ENCODE measurements around the gene ZSCAN5C.
A peak's percentile ranks its signal among the peaks of the same experiment; 100 is the strongest.
"Not testable (repeated sequence)": the region's sequence is repeated elsewhere in the genome, so short reads cannot be mapped to it uniquely, and the experiment has no call there.

The ZSCAN5C gene

DNA sequence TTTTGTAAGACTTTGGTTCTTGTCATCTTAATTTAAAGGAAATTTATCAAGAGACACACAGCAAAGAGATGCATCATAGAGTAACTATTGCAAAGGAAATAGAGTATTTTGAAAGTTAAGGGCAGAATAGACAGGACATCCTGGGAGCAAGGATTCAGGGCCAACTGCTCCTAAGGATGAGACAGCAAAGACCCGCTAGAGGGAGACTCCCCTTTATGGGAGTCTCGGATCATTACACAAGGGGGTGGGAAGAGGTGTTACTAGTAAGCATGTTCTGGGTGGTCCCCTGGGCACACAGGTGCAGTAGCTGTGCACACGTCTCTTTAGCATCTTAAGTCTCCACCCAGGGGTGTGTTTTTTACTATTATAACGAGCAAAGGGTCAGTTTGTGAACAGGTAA is 9.6 kb downstream of the ZSCAN5C start:
- H3K4me3 ChIP-seq (ENCODE audit: low read depth, low read length) = no peak overlapping the region
- in situ Hi-C loops (cut with HindIII; ENCODE audit: low sequenced_read_pairs) = no loop called here
- TF ChIP-seq CTCF (IDR thresholded peaks at IDR 0.05; ENCODE audit: low read depth, low read length) = no peak
- DNase-seq (ENCODE audit: low read depth, low spot score) = no peak

- peak; percentile 30 for DNase-seq (ENCODE audit: low read depth, low spot score)
- peak overlapping the region; percentile 21 for H3K4me3 ChIP-seq (ENCODE audit: low read depth, low read length)
- no peak for TF ChIP-seq CTCF (IDR thresholded peaks at IDR 0.05; ENCODE audit: low read depth, low read length)
- in situ Hi-C loops (cut with HindIII; ENCODE audit: low sequenced_read_pairs) = no loop called here
Measured at GRCh38 chr19:56217039-56217949, 15.2 kb downstream of the ZSCAN5C start.

DNA sequence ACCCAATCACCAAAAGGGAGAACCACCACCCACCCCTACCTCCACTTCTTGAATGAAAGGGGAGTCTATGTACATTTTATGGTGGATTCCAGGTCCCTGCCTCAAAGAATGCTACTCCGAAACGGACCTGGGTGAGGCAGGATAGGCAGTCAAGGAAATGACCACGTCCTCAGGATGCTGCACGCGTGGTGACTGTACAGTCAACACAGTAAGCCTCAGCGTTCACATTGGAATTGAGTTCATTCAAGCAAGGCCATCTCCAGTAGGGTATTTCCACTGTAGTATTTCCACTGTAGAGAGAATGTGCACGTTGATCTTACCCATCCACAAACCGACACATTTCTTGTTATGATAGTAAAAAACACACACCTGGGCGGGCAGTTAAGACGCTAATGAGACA is 16.9 kb downstream of the ZSCAN5C start:
- in situ Hi-C loops (cut with HindIII; ENCODE audit: low sequenced_read_pairs) = no loop called here
- no peak overlapping the region for H3K4me3 ChIP-seq (ENCODE audit: low read depth, low read length)
- DNase-seq (ENCODE audit: low read depth, low spot score) = no peak
- TF ChIP-seq CTCF (IDR thresholded peaks at IDR 0.05; ENCODE audit: low read depth, low read length) = no peak

GRCh38 chr19:56221442-56221841 is 19.4 kb downstream of the ZSCAN5C start:
- in situ Hi-C loops (cut with HindIII; ENCODE audit: low sequenced_read_pairs); H3K4me3 ChIP-seq (ENCODE audit: low read depth, low read length); DNase-seq (ENCODE audit: low read depth, low spot score): not testable (repeated sequence)

GRCh38 chr19:56221851-56222250 is 19.8 kb downstream of the ZSCAN5C start:
- in situ Hi-C loops (cut with HindIII; ENCODE audit: low sequenced_read_pairs) = no loop called here
- no peak overlapping the region for H3K4me3 ChIP-seq (ENCODE audit: low read depth, low read length)
- no peak for DNase-seq (ENCODE audit: low read depth, low spot score)
- no peak for TF ChIP-seq CTCF (IDR thresholded peaks at IDR 0.05; ENCODE audit: low read depth, low read length)

- no peak for DNase-seq (ENCODE audit: low read depth, low spot score)
- in situ Hi-C loops (cut with HindIII; ENCODE audit: low sequenced_read_pairs) = no loop called here
- no peak overlapping the region for H3K4me3 ChIP-seq (ENCODE audit: low read depth, low read length)
- no peak for TF ChIP-seq CTCF (IDR thresholded peaks at IDR 0.05; ENCODE audit: low read depth, low read length)
Measured at GRCh38 chr19:56222901-56223300, 20.8 kb downstream of the ZSCAN5C start.

DNA sequence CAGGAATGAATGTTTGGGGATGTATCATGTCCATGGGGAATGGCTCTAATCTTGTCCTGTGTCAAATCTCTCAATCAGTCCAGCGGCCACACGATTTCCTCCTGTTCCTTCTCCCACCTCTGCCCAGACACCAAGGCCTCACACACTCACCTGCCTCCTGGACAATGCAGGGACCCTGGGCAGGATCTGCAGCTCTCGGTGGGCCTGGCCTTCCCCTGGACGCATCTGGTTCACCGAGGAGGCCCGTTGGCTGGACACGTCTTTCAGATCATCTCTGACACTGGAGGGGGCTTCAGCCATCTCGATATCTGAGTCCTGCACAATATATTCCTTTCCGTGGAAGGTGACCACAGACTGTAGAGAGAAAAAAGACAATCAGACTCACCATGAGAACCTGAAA is 21.4 kb downstream of the ZSCAN5C start:
- no peak for TF ChIP-seq CTCF (IDR thresholded peaks at IDR 0.05; ENCODE audit: low read depth, low read length)
- in situ Hi-C loops (cut with HindIII; ENCODE audit: low sequenced_read_pairs) = no loop called here
- DNase-seq (ENCODE audit: low read depth, low spot score) = no peak
- no peak overlapping the region for H3K4me3 ChIP-seq (ENCODE audit: low read depth, low read length)
